ENCODE measurements around the gene HOXD8.

HOXD8 gene

DNA sequence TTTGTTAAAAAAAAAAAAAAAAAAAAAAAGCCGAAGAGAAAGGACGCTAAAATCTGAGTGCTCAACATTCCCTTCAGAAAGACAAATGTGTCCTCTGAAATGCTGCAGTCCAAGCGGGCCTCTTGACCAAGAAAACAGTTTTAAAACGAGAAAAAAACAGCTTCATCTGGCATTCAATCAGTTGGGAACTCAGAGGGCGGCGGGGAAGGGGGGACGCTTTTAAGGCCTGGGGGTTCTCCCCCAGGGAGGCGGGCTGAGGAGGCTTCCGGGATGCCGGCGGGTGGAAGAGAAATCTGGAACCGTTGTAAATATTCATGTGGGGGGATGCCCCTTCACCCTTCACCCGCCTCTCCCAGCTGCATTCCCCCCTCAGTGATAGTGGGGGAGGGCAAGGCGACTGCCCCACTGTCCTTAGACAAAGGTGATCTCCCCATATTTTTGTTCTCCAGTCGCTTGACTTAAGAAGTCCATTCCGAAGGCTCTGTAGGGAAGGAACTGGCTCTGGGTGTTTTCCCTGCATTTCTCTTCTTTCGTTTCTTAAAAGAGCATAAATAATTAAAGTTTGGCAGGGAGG is 25.7 kb upstream of the HOXD8 start:
- DNase-seq, result no peak

GRCh38 chr2:176104316-176105077 is 25.0 kb upstream of the HOXD8 start:
- no peak for DNase-seq

DNA sequence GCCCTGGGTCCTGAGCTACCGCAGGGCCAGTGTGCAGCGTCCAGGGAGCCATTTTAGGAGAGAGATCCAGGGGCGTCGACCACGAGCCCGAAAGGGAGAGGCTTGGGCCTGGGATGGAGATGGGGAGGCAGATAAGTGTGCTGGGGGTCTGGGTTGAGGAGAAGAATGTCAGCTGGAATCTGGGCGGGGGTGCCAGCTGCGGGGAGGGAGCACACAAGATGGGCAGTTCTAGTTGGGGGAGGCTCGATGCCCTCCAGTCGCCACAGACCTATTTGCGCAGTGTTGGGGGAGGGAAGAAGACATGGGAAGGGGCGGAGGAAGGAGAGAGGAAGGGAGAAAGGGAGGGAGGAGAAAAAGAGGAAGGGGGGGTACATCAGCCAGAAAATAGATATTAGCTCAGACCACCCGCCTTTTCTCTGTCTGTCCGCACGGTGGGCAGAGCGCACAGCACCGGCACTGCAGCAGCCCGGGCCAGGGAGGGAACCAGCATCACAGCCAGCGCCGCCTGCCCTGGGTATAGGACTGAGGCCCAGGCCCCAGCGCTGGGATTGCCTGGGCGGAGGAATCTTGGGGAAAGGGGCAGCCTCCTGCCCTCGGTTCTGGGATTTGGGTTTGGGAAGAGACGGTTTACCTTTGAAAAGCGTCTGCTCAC is 24.3 kb upstream of the HOXD8 start:
- no peak for DNase-seq

DNA sequence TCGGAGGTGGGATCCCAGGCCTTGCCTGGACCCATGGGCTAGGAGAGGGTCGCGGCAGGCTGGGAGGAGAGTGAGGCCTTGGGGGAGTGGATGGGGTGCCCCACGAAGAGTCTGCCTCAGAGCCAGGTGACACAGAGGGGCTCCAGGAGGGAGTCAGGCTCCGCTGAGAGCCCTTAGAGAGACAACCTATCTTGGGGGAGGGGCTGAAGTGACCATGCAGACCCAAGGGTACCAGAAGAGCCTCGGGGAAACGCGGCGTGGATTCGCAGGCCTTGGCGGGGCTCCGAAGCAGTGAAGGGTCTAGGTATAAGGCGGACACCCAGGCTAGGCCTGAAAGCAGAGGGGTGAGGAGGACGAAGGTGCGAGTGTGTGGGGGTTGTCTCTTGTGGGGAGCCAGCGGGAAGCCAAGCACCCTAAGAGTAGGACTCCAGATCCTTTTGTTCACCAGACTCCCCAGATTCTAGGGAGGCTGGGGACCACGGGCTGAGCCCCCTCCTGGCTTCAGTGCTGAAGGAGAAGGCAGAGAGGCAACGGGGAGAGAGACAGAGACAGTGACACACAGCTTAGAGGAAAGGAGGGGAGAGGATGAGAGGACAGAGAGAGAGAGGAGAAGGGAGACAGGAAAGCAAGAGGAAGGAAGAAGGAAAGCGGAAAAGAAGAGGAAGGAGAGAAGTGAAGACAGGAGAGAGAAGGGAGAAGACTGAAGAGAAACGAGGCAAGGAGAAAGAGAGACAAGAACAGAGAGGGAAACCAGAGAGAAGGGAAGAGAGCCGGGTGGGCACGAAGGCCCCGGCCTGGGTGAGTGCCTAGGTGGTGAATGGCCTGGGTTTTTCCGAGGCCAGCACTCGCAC is 23.6 kb upstream of the HOXD8 start:
- DNase-seq, result no peak

- no peak for DNase-seq
Observed at GRCh38 chr2:176106581-176107539, 22.6 kb upstream of the HOXD8 start, which contains the start of gene HOXD11. HOXD11 (plus strand) TSS chr2:176107280; CDS start chr2:176107356, 76 bp downstream.

GRCh38 chr2:176107731-176108181 is 21.7 kb upstream of the HOXD8 start:
- DNase-seq, result no peak

DNA sequence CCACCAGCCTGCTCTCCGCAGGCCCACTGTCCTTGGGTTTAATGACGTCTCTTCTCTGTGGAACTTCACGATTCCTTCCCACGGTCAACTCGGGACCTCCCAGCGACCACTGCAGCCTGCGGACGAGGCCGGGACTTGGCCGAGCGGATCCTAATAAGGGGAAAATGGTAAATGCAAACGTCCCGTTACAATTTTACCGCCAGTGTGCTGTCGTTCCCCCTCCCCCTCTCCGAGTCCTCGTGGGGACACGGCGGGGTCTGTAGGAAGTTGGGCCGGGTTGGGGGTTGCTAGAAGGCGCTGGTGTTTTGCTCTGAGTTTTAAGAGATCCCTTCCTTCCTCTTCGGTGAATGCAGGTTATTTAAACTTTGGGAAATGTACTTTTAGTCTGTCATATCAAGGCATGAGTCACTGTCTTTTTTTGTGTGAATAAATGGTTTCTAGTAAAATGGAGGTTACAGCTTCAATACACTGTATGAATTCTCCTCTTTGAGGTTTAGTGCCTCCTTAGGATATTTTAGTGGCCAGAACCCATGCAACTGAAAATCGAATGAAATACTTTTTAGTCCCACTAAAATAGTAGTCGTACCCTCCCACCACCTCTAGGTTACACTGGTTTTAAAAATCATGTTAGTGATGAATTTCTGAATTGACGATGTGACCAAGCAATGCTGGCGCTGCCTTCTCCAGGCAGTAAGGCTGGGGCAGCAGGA is 20.2 kb upstream of the HOXD8 start:
- DNase-seq, result no peak

DNA sequence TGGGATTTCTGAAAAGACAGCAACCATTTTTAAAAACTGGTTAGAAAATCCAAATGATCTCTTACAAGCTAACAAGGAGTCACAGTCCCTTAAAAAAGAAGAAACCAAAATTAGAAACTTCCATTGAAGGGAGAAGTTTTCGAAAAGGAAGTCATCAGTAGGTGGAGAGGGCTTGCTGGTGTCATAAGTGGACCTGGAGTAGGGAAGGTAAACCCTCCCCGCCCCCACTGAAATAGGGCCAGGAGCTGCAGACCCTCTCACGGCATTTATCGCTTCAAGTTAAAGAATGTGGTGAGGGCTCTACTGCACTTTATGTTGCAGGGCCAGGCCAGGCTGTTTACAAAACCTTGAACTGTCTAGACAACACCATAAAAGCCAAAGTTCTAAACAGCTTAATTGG is 19.6 kb upstream of the HOXD8 start:
- DNase-seq, result no peak

- no peak for DNase-seq
Observed at GRCh38 chr2:176110415-176111308, 18.8 kb upstream of the HOXD8 start.

GRCh38 chr2:176111309-176111663 is 18.2 kb upstream of the HOXD8 start:
- DNase-seq, result peak; percentile 47

DNA sequence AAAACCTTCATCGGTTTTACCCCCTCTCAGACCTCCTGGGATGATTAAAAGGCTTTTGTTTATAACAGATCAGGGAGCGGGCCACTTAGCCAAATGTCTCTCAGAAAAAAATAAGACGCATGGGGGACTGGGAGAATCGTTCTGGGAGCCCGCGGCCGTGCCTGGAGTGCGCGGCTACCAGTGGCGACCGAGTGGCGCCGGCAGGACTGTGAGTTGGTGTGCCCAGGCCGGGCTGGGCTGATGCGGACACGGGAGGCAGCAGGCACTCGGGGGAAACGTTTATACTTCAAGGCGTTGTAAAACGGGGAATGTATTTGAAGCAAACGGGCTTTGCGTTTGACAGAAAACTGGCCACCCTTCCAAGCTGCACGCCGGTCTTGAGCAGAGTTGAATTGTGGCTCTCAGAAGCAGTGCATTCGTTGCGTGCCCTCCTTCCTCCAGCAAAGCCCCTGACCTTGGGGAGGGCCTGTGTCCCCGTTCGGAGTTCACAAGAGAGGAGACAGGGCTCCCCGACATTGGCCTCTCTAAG is 17.6 kb upstream of the HOXD8 start:
- DNase-seq, result no peak

DNA sequence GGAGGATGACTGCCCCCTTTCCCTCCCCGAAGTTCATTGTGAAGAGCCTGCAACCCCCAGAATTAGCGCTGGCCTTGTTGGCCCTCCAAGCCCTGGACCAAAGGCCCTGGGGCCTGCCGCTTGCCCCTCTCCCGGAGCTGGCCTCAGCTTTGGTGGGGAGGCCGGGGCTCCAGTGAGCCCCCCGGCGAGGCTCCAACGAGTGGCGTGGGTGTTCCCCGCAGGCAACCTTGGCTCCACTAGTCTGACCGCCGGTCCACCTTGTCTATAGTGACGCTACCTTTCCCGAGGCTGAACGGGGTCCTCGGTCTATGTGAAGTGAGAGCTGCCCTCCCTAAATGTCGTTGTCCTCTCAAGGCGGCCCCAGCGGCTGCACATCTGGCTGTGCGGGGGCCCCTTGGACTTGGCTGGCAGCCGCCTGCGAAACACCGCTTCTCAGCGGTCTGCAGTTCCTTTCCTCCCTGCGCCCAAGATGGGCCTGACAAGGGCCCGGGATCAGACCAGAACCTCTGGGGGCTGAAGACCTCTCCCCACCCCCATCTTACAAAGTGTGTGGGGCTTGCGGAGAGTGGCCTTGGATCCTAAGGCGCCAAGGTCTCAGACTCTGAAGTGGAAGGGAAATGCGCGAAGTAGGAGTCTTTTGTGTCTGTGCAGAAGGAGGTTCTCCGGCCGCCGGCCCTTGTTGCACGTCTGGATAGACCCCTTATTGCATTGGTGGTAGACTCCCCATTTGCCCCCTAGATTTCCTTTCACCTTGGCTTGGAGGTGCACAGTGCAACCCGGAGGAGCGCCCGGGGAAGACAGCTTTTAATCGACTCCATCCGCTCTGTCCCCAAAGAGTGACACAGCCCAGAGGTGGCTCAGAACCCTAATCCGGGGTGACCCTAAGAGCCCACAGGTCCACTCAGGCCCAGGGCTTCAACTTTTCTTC is 16.9 kb upstream of the HOXD8 start:
- DNase-seq, result no peak

GRCh38 chr2:176114120-176114929 is 15.2 kb upstream of the HOXD8 start:
- no peak for DNase-seq

- DNase-seq, result no peak
Observed at GRCh38 chr2:176114930-176115625, 14.4 kb upstream of the HOXD8 start.

DNA sequence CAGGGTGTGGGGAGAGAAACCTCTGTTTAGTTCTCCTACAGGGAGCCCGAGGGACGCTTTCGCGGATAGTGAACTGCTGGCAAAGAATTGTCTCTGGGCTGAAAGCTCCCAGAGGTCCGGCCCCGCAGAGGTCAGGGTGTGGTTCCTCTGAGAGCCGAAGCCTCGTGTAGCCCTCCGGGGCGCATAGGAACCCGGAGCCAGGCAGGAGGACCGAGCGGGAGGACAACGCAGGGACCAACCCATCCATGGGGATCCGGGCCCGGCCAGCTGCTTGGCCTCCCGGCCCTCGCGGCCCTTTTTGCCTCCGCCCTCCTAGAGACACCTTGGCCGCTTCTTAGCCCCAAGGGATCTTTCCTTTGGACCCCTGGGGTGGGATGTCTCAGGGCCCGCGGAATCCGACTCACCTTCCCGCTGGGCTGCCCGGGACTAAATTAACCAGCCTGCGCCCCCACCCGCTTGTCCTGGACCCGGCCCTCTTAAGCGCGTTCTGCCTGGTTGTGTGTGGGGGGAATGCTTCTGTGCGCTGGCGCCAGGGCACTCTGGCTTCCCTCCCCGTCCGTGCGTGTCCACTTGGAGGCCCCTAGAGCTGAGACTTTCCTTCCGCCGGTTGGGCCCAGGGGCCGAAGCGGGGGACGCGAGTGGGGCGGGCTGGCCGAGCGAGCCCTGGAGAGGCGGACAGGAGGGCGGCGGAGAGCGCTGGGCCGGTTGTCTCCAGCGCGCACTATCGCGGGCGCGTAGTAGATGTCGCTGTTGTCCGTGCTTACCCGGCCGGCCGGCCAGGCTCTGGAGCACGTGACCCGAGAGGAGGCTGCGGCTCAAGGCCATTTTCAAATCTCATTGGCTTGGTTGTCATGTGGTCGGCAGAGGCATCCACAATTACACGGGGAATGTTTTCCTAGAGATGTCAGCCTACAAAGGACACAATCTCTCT is 13.4 kb upstream of the HOXD8 start, which contains the start of gene HOXD10:
Gene HOXD10 (plus strand): TSS at position 896 of the 931 bp plus-strand sequence. CDS start 56 bp downstream, outside the sequence.
- no peak for DNase-seq

All from activated CD4-positive, alpha-beta T cell treated with anti-CD3 and anti-CD28 coated beads, Interleukin-2, Interleukin-6, amounts not matched to agents 100 ng/mL and 50 ng/mL, durations not matched to agents 16 hours and 8 hours (primary cell).